Measurements from ENCODE around the gene NFKB2.

Gene NFKB2

GRCh38 chr10:102424916-102425315 lies 29.4 kb downstream of the NFKB2 start:
- no peak for DNase-seq

DNA sequence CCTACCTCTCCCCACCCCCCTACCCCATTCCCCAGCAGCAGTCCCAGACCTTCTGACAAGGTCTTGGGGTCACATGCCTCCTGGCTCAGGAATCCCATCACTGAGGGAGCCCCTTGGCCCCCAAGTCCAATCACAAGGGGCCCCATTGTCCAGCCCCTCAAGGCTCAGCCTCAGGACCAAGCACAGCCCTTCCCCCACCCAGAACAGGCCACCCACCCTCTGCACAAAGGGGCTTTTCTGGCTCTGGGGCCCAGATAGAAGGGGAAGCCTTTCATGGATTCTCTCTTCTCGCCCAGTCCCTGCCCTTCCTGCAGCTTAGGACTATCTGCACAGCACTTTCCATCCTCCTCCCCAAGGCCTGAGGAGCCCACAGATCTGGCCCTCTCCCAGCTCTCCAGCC lies 29.9 kb downstream of the NFKB2 start:
- DNase-seq = no peak

- DNase-seq = no peak
Observed at GRCh38 chr10:102426803-102427287, 31.3 kb downstream of the NFKB2 start.

DNA sequence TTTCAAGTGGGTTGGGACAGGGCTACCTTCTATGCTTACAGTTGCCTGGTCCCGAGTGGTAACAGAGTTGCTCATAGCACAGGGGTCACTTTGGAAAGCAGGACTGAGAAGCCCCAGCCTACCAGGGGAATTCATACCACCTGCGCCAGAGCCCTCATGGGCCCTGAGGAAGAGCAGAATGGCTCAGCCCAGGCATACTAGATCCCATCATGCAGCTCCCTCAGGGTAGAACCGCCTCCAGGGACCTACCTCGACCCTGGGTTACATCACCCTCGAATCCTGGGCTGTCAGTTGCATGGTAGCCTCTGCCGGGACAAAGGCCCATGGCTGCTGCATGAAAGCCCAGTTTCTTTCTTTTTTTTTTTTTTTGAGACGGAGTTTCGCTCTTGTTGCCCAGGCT lies 34.0 kb downstream of the NFKB2 start:
- DNase-seq = no peak

- no peak for DNase-seq
Observed at GRCh38 chr10:102431452-102432124, 36.1 kb downstream of the NFKB2 start.

DNA sequence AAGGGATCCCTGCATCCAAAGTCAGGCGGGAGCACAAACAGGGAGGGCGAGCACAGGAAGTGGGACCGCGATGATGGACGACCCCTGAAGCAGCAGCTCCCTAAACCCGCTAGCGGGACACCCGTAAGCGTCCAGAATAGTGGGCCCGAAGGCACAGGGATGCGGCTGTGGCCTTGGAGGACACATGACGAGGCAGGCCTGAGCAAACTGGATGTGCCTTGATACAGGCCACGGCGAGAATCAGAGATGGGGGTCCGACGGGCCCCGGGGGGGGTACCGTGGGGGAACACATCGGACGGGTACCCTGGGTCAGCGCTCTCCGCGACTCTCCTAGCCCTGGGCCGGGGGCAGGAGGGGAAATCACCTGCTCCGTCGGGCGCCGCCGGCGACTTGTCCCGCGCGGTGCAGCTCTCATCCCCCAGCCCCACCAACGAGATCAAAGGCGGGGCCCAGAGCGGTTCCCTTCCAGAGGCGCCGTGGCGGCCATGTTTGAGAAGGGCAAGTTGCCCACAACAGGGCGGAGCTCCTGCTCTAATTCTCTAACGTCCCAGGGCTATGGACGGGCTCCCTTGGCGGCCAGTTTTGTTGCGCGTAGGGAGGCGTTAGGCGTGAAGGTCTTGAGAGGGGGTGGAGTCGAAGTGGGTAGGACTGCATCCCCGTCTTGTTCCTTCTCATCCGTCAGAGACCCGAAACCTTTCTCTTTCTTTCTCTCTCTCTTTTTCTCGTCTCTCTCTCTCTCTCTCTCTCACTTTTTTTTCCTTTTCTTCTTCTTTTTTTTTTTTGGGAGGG lies 36.9 kb downstream of the NFKB2 start, which contains the start of gene CUEDC2:
Gene CUEDC2, minus strand, starts transcription at position 413 of the 789 bp plus-strand sequence. CDS start 7,386 bp downstream, outside the sequence.
- peak; percentile 97 for DNase-seq

- no peak for DNase-seq
Observed at GRCh38 chr10:102433619-102434046, 38.1 kb downstream of the NFKB2 start.

- DNase-seq = no peak
Observed at GRCh38 chr10:102434394-102435132, 39.1 kb downstream of the NFKB2 start.

- no peak for DNase-seq
Observed at GRCh38 chr10:102435133-102435497, 39.6 kb downstream of the NFKB2 start.

GRCh38 chr10:102435529-102436233 lies 40.2 kb downstream of the NFKB2 start:
- DNase-seq = peak; percentile 38

GRCh38 chr10:102436312-102436711 lies 40.8 kb downstream of the NFKB2 start:
- DNase-seq = no peak

DNA sequence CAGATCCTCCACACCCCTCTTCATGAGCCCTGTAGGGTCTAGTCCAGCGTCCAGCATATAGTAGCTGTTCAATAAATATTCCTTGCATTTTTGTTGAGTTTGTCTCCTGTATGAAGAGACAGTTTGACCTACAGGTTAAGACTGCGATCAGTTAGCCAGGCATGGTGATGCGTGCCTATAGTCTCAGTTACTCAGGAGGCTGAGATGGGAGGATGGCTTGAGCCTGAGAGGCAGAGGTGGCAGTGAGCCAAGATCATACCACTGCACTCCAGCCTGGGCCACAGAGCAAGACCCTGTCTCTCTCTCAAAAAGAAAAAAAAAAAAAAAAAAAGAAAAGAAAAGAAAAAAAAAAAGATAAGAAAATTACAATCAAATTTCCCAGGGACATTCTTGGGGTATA lies 42.0 kb downstream of the NFKB2 start:
- DNase-seq = no peak

DNA sequence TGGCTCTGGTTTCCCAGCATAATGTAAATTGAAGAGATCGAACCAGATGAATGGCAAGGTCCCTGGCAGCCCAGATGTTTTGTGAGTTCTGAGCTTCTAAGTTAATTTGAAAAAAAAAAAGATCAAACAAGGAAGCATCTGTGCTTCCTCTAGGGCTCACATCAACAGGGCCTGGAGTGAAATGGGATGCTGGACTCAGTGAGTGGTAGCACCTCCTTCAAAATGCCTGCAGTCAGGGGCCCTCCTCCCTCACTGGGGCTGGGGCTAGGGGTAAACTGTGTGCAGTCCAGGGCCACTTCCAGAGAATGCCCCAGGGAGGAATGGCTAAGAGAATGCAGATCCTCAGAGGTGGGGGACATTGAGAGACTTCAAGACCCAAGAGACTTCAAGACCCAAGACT lies 42.9 kb downstream of the NFKB2 start:
- DNase-seq = no peak

- no peak for DNase-seq
Observed at GRCh38 chr10:102444851-102445250, 49.3 kb downstream of the NFKB2 start.

- peak; percentile 92 for DNase-seq
Observed at GRCh38 chr10:102449321-102450123, 54.0 kb downstream of the NFKB2 start.

DNA sequence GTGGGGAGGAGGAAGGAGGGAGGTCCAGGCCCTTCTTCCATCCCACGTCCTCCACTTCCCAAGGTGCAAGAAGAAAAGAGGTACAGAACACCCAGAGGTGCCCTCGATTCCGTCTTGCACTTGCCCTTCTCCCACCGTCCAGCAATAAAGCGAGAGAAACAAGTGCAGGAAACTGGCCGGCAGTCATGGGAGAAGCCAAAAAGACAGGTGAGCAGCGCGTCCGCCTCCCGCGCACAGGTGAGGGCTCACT lies 54.5 kb downstream of the NFKB2 start:
- no peak for DNase-seq

DNA sequence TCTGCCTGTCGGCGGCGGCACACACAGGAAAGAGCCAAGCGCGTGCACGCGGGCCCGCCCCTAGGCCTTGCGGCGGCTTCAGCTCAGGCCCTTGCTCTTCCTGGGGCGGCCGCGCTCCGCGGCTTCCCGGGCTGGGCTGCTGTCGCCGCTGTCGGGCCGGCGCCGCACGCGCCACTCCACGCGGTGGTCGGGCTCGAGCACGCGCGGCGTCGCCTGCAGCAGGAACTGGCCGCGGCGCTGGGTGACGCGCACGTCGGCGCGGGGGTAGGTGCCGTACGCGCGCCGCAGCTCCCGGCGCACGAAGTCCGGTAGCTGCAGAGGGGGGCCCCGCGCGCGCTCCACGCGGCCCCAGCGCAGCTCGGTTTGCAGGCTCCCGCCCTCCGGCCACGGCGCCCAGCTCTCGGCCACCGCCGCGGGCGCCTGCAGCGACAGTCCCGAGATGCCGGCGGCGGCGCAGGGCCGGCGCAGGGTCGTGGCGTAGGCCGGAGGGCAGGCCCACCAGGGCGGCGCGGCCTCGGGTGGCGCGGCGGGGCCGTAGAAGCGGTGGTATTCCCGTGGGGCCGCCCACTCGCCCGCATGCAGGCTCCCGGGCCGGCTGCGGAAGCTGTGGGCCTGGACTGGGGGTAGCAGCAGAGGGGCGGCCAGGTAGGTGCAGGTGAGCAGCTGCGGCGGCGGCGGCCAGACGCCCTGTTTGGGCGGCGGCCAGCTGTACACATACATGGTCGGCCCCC lies 55.0 kb downstream of the NFKB2 start:
- peak; percentile 93 for DNase-seq

DNA sequence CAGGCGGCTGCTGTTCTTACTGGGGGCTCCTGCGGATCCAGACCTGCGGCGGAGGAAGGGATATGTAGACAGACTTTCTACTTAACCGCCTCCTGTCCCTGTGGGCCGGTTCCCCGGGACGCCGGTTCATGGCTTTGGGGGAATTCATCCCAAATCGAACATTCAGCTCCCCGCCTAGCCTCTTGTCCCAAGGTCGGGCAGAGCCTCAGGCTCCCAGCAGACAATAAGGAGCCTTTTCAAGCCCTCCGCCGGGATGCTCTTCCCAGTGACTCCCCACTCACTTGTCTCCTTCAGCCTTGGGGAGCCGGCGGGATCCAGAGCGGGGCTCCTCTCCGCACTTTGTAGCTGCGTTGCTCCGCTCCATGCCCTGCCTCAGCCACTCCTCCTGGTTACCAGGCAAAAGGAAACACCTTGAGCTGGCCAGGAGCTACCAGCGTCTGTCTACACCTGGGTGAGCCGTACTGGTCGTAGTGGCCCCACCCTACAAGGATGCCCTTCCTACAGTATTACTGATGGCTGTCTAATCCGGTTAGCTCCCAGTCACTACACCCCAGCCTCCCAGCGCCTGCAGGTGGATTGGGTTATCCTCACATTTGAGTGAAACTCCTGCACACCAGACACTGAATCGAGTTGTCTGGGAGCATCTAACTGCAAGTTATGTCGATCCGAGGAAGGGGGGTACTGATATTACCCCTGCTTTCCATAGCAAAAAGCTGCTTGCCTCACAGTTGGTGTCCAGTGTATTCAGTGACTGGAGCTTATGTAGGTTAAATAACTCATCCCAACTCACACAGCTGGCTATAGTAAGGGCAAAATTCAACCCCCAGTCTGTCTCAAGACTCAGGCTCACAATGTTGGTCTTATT lies 55.8 kb downstream of the NFKB2 start, which contains the start of gene C10orf95:
Gene C10orf95, minus strand, starts transcription at position 439 of the 865 bp plus-strand sequence. CDS start 450 bp downstream, outside the sequence.
- DNase-seq = no peak

All from CD4-positive, alpha-beta T cell treated with Interleukin-10 for 1 hour (primary cell).